ENCODE data around the gene MAML1. TPM values are rescaled to one million over a fixed set of nuclear protein-coding genes. Genes with fewer than 3 reads are reported as not detected.
"Not testable (repeated sequence)": the region's sequence is repeated elsewhere in the genome, so short reads cannot be mapped to it uniquely, and the experiment has no call there.

Gene MAML1
- polyA plus RNA-seq, 3 donors from 2014 or later = 0.59 to 8.5 (median 1.5) TPM

- DNase-seq = no peak
- peaks cover 12 to 27% (median 18%) of the 10 kb centered on the region in 3 donors for H3K36me3 Mint-ChIP-seq
- peaks cover 0 to 5% (median 3%) of the 10 kb centered on the region in 3 donors for H3K27me3 Mint-ChIP-seq (ENCODE audit: low read depth in 3 of 3)
- H3K4me3 Mint-ChIP-seq = no peak overlapping the region
- peak overlapping the region in 3 of 6 donors; percentile 9 to 71 (median 18) for H3K27ac Mint-ChIP-seq
- H3K9me3 Mint-ChIP-seq = no peaks in the 10 kb centered on the region
- H3K4me1 Mint-ChIP-seq = peaks cover 5 to 6% of the 10 kb centered on the region in 2 donors
Measured at GRCh38 chr5:179777909-179778308, 45.3 kb downstream of the MAML1 start.

- Mint-ChIP-seq H3K27me3 (ENCODE audit: low read depth in 3 of 3) (peaks cover 0 to 5% (median 1%) of the 10 kb centered on the region in 3 donors), H3K9me3 (no peaks in the 10 kb centered on the region), H3K27ac (peak overlapping the region in 2 of 6 donors; percentile 11 to 71), H3K36me3 (peaks cover 8 to 22% (median 14%) of the 10 kb centered on the region in 3 donors), H3K4me3 (no peak overlapping the region), H3K4me1 (peaks cover 5 to 6% of the 10 kb centered on the region in 2 donors)
- DNase-seq = no peak
Measured at GRCh38 chr5:179778591-179778990, 46.0 kb downstream of the MAML1 start.

GRCh38 chr5:179779826-179780225 is 47.2 kb downstream of the MAML1 start:
- peaks cover 5 to 6% of the 10 kb centered on the region in 2 donors for H3K4me1 Mint-ChIP-seq
- no peak for DNase-seq
- H3K27ac Mint-ChIP-seq = peak overlapping the region in 3 of 6 donors; percentile 40 to 77 (median 45)
- H3K4me3 Mint-ChIP-seq = no peak overlapping the region
- H3K36me3 Mint-ChIP-seq = peaks cover 8 to 22% (median 11%) of the 10 kb centered on the region in 3 donors
- H3K9me3 Mint-ChIP-seq = no peaks in the 10 kb centered on the region
- H3K27me3 Mint-ChIP-seq (ENCODE audit: low read depth in 3 of 3) = peaks cover 0 to 6% (median 1%) of the 10 kb centered on the region in 3 donors

- peak overlapping the region in 4 of 6 donors; percentile 26 to 77 (median 37) for H3K27ac Mint-ChIP-seq
- H3K4me1 Mint-ChIP-seq = peaks cover 5 to 6% of the 10 kb centered on the region in 2 donors
- H3K4me3 Mint-ChIP-seq = no peak overlapping the region
- H3K27me3 Mint-ChIP-seq (ENCODE audit: low read depth in 3 of 3) = peaks cover 0 to 6% (median 1%) of the 10 kb centered on the region in 3 donors
- H3K36me3 Mint-ChIP-seq = peaks cover 8 to 22% (median 11%) of the 10 kb centered on the region in 3 donors
- DNase-seq = no peak
- no peaks in the 10 kb centered on the region for H3K9me3 Mint-ChIP-seq
Measured at GRCh38 chr5:179780362-179780761, 47.7 kb downstream of the MAML1 start.

- peaks cover 0 to 6% (median 1%) of the 10 kb centered on the region in 3 donors for H3K27me3 Mint-ChIP-seq (ENCODE audit: low read depth in 3 of 3)
- peaks cover 4 to 15% (median 7%) of the 10 kb centered on the region in 3 donors for H3K36me3 Mint-ChIP-seq
- H3K4me1 Mint-ChIP-seq = peaks cover 5 to 6% of the 10 kb centered on the region in 2 donors
- peak overlapping the region in 2 of 6 donors; percentile 30 to 34 for H3K27ac Mint-ChIP-seq
- no peaks in the 10 kb centered on the region for H3K9me3 Mint-ChIP-seq
- no peak for DNase-seq
- H3K4me3 Mint-ChIP-seq = no peak overlapping the region
Measured at GRCh38 chr5:179781846-179782245, 49.2 kb downstream of the MAML1 start.

- Mint-ChIP-seq H3K9me3 (no peaks in the 10 kb centered on the region), H3K27ac (no peak overlapping the region), H3K4me1 (peaks cover 5 to 6% of the 10 kb centered on the region in 2 donors), H3K36me3 (peaks cover 4 to 9% (median 7%) of the 10 kb centered on the region in 3 donors), H3K4me3 (no peak overlapping the region), H3K27me3 (ENCODE audit: low read depth in 3 of 3) (peaks cover 0 to 6% (median 1%) of the 10 kb centered on the region in 3 donors)
- no peak for DNase-seq
Measured at GRCh38 chr5:179783128-179783527, 50.5 kb downstream of the MAML1 start.

- Mint-ChIP-seq H3K4me3 (no peak overlapping the region), H3K36me3 (peaks cover 0 to under 1% (median 0%) of the 10 kb centered on the region in 3 donors), H3K27ac (no peak overlapping the region), H3K9me3 (no peaks in the 10 kb centered on the region), H3K4me1 (no peaks in the 10 kb centered on the region), H3K27me3 (ENCODE audit: low read depth in 3 of 3) (peaks cover 0 to 2% (median 1%) of the 10 kb centered on the region in 3 donors)
- DNase-seq = no peak
Measured at GRCh38 chr5:179786861-179787260, 54.2 kb downstream of the MAML1 start.

GRCh38 chr5:179788193-179788854 is 55.7 kb downstream of the MAML1 start:
- H3K36me3 Mint-ChIP-seq = no peaks in the 10 kb centered on the region
- peaks cover 5 to 7% of the 10 kb centered on the region in 2 donors for H3K4me1 Mint-ChIP-seq
- peak overlapping the region in 1 of 6 donors; percentile 12 for H3K27ac Mint-ChIP-seq
- no peaks in the 10 kb centered on the region for H3K9me3 Mint-ChIP-seq
- no peak overlapping the region for H3K4me3 Mint-ChIP-seq
- peaks cover 2 to 3% (median 2%) of the 10 kb centered on the region in 3 donors for H3K27me3 Mint-ChIP-seq (ENCODE audit: low read depth in 3 of 3)
- DNase-seq = no peak

GRCh38 chr5:179789278-179789677 is 56.7 kb downstream of the MAML1 start:
- DNase-seq; H3K27ac Mint-ChIP-seq; H3K9me3 Mint-ChIP-seq; H3K27me3 Mint-ChIP-seq (ENCODE audit: low read depth in 3 of 3); H3K36me3 Mint-ChIP-seq; H3K4me3 Mint-ChIP-seq: not testable (repeated sequence)
- H3K4me1 Mint-ChIP-seq = peaks cover 15 to 16% of the 10 kb centered on the region in 2 donors

GRCh38 chr5:179791881-179792611 is 59.4 kb downstream of the MAML1 start:
- Mint-ChIP-seq H3K27ac (peak overlapping the region in 5 of 6 donors; percentile 30 to 79 (median 65)), H3K27me3 (ENCODE audit: low read depth in 3 of 3) (peaks cover 8 to 12% (median 9%) of the 10 kb centered on the region in 3 donors), H3K36me3 (peaks cover 3% of the 10 kb centered on the region in 3 donors), H3K9me3 (no peaks in the 10 kb centered on the region), H3K4me1 (peaks cover 28 to 31% of the 10 kb centered on the region in 2 donors), H3K4me3 (peak overlapping the region in 1 of 5 donors; percentile 52)
- DNase-seq = no peak

GRCh38 chr5:179792612-179793467 is 60.2 kb downstream of the MAML1 start:
- Mint-ChIP-seq H3K36me3 (peaks cover 3 to 4% (median 4%) of the 10 kb centered on the region in 3 donors), H3K9me3 (no peaks in the 10 kb centered on the region), H3K27me3 (ENCODE audit: low read depth in 3 of 3) (peaks cover 8 to 12% (median 11%) of the 10 kb centered on the region in 3 donors), H3K27ac (peak overlapping the region in 5 of 6 donors; percentile 62 to 84 (median 78)), H3K4me3 (peak overlapping the region; percentile 56 to 73 (median 65)), H3K4me1 (peaks cover 30 to 32% of the 10 kb centered on the region in 2 donors)
- DNase-seq = no peak

GRCh38 chr5:179793468-179794139 is 61.0 kb downstream of the MAML1 start, which contains the start of gene LTC4S:
LTC4S (plus strand) TSS chr5:179793986; CDS start chr5:179794081, 95 bp downstream.
- Mint-ChIP-seq H3K4me1 (peaks cover 30 to 32% of the 10 kb centered on the region in 2 donors), H3K9me3 (no peaks in the 10 kb centered on the region), H3K27ac (peak within 1 kb of the TSS; percentile 62 to 84 (median 74)), H3K4me3 (peak within 1 kb of the TSS; percentile 56 to 73 (median 65)), H3K27me3 (ENCODE audit: low read depth in 3 of 3) (peaks cover 8 to 12% (median 11%) of the 10 kb centered on the region in 3 donors), H3K36me3 (peaks cover 3 to 4% (median 4%) of the 10 kb centered on the region in 3 donors)
- DNase-seq = peak; percentile 72 to 76 (median 73)
